Measurements from ENCODE around the gene TSPAN4.

DNA sequence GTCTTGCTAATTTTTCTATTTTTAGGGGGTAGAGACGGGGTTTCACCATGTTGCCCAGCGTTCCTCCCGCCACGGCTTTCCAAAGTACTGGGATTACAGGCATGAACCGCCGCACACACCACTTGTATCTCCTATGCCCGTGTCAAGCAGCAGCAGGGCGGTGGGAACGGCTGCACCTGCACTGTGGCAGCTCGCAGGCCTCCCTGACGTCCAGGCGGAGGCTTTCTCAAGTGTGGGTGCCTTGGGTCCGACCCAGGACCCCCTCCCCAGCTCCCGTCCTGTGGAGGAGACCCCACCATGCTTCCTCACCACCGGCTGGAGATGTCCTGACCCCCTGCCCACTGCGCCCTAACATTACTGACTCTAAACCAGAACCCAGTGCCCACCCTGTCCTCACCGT lies 25.7 kb downstream of the TSPAN4 start:
- TF ChIP-seq, protein P1, sequence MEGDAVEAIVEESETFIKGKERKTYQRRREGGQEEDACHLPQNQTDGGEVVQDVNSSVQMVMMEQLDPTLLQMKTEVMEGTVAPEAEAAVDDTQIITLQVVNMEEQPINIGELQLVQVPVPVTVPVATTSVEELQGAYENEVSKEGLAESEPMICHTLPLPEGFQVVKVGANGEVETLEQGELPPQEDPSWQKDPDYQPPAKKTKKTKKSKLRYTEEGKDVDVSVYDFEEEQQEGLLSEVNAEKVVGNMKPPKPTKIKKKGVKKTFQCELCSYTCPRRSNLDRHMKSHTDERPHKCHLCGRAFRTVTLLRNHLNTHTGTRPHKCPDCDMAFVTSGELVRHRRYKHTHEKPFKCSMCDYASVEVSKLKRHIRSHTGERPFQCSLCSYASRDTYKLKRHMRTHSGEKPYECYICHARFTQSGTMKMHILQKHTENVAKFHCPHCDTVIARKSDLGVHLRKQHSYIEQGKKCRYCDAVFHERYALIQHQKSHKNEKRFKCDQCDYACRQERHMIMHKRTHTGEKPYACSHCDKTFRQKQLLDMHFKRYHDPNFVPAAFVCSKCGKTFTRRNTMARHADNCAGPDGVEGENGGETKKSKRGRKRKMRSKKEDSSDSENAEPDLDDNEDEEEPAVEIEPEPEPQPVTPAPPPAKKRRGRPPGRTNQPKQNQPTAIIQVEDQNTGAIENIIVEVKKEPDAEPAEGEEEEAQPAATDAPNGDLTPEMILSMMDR (conservative IDR thresholded peaks at IDR 0.05): no peak
- TF ChIP-seq EZH2 (IDR thresholded peaks at IDR 0.05; ENCODE audit: low read depth): no peak

Data from PC-9 (cell line).